CD4-positive, alpha-beta T cell treated with Interleukin-4 for 4 hours (primary cell): ENCODE results near the gene RRP8.
A peak's percentile ranks its signal among the peaks of the same experiment; 100 is the strongest.

Source experiments
- DNase-seq: peaks from one replicate; pipeline ENCODE4 v3.0.0-alpha.2; 2020

The RRP8 gene

DNA sequence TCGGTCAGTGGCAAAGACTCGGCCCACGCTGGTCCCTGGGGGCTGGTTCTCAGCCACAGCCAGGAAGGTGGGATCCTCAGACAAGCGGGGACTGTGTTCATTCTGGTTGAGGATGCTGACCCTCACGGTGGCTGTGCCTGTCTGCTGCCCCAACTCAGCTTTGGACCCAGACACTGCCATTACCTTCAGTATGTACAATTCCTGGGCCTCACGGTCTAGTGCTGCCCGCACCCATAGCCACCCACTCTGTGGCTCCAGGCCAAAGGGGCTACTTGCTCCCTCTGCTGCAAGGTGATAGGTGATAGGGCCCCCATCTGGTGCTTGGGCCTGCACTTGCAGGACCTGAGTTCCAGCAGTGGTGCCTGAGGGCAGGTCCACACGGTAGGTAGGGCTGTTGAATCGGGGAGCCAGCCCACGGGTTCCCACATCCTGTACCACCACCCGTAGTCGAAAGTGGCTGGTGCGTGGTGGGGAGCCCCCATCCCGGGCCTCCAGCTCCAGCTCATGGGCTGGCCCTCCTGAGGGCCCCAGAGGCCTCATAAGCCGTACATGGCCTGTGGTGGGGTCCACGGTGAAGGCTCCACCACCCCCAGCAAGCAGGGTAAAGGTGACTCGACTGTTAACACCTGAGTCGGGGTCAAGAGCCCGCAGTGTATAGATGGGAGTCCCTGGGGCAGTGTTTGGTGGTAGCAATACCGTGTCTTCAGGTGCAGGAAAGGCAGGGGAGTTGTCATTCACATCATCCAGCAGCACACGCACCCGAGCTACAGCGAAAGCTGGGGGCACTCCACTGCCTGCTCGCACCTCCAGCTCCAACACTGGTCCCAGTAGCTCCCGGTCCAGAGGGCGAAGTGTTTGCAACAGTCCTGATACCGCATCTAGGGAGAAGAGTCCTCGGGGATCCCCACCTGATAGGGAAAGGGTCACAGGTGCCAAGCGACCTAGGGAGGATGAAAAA, 29.0 kb upstream of the RRP8 start:
- DNase-seq, result no peak

DNA sequence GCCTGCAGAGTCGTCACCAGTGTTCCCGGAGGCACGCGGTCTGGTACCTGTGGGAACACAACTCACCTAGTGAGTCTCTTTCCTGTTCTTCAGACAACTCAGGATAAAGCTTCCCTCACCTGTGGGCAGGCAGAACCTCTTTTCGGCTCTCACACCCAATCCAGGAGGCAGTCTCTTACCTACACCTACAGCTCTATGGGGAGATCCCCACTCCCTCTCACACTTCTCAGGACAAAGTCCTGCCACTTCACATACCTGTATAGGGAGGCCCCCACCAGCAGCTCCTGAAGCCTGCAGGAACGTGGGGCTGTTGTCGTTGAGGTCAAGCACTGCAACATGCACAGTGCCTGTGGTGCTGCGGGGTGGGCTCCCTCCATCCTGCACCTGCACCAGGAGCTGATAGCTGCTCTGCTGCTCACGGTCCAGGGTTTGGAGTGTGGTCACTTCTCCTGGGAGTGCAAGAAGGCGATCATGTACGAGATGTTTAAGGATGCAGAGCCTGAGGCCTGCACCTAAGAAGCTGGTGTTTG, 28.0 kb upstream of the RRP8 start:
- no peak for DNase-seq

DNA sequence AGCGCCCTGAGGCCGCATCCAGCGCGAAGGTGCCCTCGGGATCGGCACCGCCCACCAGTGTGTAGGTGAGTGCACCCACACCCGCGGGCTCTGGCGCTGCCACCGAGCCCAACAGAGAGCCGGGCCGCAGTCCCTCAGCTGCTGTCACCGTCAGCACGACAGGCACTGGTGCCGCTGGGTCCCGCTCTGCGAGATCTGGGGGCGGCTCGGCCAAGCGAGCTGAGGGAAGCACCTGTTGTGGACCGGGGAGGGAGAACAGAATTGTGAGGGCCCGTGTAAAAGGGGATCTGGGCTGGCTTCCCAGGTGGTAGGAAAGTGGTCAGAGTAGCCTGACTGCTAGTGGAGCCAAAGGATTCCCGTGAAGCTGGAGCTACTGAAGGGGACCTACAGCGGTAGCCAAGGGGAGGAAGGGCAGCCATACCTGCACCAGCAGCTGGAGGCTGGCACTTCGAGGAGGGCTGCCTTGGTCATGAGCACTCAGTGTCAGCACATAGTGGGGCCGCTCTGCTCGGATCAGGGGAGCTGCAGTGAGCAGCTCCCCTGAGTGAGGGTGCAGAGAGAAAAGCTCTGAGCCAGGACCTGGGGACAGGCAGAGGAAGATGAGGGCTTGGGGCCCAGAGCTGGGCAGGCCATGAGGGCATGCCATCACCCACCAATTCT, 27.3 kb upstream of the RRP8 start:
- no peak for DNase-seq

DNA sequence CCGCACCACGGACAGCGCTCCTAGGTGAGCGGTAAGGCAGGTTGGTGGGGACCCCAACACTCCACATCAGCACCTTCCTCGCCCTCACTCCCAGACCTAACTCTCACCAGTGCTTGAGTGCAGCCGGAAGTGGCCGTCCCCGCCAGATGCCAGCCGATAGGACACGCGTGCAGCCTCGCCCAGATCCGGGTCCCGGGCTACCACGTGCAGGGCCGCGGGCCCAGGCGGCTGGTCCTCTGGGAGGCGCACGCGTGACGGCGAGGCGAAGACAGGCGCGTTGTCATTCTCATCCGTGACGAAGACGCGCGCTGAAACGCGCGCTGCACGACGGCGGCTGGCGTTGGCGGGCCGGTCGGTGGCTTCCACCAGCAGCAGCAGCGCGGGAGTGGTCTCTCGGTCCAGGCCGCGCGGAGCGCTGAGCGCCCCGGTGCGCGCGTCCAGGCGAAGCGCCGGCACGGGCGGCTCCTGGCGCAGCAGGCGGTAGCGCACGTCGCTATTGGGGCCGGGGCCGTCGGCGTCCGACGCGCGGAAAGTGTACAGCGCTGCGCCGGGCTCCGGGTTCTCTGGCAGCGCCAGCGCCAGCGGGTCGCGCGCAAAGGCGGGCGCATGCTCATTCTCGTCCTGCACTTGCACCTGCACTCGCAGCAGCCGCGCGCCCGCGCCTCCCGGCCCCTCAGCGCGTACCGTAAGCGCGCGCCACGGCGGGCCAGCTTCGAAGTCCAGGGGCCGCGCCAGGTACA, 26.6 kb upstream of the RRP8 start:
- no peak for DNase-seq

DNA sequence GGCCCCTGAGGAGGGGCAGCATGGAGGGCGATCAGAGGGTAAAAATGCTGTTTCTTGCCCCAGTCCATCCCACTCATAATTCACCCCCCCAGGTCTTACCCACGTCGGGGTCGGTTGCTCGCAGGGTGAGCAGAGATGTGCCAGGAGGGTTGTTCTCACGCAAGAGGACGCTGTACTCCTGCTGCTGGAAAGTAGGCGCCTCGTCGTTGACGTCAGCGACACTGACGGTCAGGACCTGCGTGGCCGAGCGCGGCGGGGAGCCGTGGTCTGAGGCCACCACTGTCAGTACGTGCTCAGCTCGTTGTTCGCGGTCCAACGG, 26.1 kb upstream of the RRP8 start:
- no peak for DNase-seq

DNA sequence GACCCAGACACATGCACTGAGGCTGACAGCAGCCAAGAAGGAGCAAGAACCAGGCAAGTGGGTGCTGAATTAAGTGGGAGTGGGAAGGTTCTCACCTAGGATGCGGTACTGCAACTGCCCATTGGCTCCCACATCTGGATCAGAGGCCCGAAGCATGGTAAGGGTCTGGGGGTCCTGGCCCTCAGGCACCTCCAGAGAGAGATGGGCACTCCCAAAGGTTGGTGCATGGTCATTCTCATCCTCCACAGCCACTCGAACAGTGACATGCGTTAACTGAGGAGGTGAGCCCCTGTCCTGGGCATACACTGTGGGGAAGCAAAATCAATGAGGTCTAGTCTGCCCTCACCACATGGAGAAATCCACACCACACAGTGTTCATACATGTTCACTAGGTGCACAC, 25.1 kb upstream of the RRP8 start:
- DNase-seq, result no peak

DNA sequence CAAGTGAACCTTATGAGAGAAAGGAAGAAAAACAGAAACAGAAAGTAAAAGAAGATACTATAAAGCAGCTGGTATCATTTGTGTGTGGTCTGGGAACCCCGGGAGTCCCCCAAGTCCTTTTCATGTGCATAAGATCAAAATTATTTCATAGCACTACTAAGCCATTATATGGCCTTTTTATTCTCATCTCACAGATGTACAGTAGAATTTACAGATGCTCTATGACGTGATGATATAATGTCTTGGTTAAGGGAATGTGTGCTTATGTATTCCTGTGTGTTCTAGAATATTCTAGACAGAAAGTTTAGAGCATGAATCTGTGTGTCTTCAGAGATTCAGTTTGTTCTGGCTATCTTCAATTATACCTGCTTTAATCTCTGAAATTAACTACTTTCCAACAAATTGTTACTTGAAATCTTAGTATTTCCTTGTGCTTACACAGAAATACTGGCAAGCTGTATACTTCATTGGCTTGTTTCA, 24.4 kb upstream of the RRP8 start:
- peak; percentile 37 for DNase-seq

DNA sequence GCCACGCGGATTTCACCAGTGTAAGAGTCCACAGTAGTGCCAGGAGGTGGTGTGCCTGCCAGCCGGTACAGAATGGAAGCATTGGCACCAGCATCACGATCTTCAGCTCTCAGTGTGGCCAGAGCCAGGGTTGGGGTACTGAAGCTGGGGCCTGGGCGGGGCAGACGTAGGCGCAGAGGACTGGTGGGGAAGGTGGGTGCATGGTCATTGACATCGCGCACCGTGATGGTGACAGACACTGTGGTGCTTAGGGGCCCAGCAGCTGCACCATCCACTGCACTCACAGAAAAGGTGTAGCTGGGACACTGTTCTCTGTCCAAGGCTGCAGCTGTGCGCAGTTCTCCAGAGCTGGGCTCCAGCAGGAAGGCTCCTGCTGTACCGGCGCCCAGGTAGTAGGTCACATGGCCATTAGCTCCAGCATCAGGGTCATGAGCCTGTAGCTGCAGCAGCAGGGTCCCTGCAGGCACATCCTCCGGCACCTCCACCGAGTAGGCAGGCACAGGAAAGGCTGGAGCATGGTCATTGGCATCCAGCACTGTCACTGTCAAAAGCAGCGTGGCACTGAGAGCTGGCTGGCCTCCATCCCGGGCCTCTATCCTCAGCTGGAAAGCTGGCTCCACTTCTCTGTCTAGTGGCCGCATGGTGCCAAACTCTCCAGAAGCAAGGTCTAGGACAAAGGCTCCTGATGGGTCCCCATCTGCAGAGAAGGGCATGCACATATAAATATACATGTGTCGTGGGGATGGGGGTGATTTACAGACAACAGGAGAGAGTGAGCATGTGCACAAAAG, 23.8 kb upstream of the RRP8 start:
- no peak for DNase-seq

DNA sequence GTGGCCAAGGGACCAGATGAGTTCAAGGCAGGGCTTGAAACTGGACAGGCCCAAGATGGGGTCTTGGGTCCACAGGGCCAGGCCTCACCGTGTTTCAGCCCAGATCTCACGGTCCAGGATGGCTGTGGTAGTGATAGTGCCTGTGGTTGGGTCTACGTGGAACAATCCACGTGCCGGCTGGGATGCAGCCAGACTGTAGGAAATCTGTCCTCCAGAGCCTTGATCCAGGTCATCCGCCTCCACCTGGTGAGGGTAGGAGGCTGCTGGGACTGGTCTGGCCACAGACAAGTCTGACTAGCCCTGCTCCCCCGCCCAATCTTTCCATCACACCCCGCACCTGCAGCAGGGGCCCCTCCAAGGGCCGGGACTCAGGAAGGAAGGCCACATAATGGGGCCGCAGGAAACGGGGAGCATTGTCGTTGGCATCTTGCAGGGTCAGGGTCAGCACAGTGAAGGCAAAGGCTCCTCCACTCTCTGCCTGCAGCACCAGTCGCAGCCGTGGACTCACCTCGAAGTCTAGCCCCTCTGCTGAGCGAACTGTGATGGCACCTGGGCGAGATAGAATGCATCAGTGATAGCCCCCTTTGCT, 22.5 kb upstream of the RRP8 start:
- DNase-seq, result no peak

DNA sequence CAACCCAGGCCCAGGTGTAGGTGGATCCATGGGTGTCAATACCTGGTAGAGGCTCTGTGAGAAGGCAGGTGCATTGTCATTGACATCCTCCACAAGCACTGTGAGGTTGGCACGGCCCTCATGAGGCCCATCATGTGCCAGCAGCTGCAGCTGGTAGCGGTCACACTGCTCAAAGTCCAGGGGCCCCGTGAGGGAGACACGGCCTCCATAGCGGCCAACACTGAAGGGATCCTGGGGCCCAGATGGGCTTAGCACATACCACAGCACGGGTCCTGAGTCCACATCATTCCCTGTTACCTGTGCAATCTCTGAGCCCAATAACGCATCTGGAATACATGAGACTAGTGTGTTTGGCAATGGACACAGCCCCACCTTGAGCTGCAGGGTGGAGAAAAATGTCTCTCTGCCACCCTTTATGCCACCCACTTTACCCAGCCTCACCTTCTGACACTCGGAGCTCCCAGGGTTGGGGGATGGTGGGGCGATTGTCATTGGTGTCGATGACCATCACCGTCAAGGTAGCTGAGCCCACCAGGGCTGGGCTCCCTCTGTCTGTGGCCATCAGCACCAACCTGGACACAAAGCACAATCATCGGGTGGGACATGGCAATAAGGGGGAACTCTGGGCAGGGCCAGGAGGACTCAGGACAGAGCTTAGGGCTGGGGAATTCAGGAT, 21.9 kb upstream of the RRP8 start:
- no peak for DNase-seq

DNA sequence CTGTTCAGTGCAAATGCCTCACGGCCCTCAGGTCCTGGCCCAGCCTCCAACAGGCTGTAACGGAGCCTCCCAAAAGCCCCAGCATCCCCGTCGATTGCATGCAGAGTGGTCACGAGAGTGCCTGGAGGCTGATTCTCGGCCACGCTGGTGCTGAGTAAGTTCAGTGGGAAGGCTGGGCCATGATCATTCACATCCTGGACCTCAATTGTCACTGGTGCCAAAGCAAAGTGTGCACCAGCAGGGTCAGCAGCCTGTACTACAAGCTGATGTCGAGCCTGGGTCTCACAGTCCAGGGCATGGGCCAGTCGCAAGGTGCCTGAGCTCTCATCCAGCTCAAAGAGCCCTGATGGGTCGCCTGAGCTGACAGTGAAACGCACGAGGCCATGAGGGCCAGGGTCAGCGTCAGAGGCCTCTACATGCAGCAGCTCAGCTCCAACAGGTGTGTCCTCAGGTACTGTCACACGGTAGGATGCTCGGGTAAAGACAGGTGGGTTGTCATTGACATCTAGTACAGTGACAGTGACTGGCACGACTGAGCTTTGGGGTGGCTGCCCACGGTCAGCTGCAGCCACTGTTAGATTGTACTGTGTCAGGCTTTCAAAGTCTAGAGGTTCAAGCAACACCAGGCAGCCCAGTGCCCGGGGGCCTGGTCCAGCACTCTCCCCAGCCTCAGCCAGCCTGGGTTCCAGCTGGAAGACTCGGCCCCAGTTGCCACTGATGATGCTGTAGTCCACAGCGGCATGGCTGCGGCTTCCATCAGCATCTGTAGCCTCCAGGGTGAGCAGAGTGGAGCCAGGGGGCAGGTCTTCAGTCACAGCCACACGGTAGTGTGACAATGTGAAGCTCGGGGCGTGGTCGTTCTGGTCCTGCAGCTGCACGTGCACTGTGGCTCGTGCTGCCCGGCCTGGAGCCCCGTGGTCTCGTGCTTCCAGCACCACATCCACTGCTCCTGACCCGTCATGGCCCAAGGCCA, 20.3 kb upstream of the RRP8 start:
- DNase-seq, result no peak

DNA sequence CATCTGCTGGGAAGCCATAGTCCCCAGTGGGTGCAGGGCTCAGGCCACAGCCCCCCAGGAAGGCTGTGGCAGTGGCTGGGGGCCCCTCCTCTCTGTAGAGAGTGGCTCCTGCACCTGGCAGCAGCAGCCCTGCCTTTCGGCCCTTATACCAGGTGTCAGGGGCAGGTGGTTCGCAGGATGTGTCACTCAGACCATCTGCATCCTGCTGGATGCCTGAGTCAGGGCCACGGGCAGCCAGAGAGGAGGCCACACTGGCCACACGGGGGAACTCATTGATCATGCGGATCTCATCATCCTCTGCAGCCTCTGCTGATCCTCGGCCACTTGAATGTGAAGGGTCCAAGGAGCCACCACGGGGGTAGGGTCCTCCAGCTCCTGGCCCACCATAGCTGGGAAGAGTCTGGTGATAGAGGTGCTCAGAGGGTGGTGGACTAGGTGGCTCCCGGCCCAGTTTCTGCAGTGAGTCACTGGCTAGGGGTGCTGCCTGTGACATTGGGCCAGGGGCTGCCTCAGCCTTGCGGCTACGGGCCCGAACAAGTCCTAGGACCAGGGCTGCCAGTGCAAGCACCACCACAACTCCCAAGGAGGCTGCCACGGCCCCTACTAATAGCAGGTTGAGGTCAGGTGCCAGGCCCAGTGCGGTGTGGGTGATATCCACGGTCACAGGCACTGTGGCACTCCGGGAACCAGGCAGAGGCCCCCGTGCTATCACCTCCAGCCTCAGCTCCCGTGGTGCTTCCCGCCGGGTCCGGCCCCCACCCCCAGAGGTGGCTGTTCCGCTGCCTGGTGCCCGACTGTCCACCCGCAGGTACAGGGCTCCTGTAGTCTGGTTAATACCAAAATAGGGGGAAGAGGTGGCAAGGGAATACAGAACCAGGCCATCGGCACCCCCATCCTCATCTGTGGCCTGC, 19.1 kb upstream of the RRP8 start:
- no peak for DNase-seq

DNA sequence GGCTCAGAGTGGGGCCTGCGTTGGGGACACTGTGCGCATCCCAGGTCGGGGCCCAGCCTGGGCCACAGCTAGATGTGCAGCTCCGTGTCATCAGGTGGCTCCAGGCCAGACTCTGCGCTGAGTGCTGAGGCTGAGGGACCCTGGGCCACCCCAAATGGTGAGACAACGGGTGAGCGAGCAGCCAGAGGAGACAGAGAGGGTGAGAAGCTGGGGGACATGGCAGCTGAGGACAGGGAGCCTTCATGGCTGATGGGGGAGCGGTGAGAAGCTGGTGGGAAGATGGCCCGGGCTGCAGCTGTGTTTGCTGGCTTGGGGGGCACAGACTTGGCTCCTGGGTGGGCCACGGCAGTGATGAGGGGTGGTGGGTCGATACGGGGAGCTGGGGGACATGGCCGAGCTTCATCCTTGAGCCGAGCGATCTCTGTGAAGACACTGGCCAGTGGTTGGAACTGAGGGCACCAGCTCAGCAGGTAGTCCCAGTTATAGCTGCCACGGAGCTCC, 18.3 kb upstream of the RRP8 start:
- DNase-seq, result no peak

DNA sequence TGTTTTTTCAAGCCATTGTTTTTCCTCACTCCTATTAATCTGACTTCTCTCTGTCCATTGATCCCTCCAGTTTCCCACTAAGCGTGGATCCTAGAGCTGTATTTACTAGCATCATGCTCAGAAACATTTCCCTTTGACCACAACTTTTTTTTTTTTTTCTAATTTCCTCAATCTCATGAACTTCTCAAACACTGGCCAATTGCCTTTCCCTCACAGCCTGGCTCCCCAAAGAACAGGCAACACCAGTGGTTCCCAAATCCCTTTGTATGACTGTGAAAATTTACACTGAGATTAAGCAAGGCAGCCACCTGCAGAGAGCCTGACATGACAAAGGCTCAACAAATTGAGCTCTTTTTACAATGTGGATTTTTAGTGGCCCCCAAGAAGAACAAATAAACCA, 17.2 kb upstream of the RRP8 start:
- DNase-seq, result no peak

DNA sequence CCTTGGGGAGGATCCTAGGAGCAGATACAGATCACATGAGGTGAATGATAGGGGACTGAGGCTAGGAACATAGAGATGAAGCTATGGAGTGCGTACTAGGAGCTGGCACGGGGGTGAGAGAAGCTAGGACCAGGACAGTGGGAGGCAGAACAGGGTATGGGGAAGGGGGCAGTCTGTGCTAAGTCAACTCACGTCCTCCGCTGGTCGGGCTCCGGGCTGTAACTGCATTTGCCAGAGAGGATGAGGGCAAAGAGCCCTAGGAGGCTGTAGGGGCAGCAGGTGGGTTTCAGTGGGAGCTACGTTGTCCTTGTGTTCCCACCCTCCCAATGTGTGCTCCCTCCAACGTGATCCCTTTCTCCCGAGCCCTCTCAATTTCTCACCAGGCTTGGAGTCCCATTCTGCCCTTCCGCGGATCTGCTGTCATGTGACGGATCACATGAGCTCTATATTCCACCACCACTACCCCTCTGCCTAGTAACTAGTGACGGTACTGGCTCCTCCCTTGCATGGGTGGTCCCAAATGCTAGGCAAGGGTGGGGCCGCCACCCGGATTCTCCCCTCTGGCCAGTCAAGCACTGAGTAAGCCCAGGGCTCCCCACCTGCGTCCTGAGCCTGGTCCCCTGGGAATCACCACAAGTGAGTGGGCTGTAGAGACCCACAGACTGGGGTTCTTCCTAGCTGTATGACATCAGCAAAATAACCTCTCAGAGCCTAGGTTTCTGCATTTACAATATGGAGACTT, 15.8 kb upstream of the RRP8 start, which contains the start of gene TPP1:
TPP1 (minus strand) TSS at position 419 of the 742 bp plus-strand sequence; CDS start at position 397, 22 bp downstream.
- DNase-seq, result peak; percentile 92

DNA sequence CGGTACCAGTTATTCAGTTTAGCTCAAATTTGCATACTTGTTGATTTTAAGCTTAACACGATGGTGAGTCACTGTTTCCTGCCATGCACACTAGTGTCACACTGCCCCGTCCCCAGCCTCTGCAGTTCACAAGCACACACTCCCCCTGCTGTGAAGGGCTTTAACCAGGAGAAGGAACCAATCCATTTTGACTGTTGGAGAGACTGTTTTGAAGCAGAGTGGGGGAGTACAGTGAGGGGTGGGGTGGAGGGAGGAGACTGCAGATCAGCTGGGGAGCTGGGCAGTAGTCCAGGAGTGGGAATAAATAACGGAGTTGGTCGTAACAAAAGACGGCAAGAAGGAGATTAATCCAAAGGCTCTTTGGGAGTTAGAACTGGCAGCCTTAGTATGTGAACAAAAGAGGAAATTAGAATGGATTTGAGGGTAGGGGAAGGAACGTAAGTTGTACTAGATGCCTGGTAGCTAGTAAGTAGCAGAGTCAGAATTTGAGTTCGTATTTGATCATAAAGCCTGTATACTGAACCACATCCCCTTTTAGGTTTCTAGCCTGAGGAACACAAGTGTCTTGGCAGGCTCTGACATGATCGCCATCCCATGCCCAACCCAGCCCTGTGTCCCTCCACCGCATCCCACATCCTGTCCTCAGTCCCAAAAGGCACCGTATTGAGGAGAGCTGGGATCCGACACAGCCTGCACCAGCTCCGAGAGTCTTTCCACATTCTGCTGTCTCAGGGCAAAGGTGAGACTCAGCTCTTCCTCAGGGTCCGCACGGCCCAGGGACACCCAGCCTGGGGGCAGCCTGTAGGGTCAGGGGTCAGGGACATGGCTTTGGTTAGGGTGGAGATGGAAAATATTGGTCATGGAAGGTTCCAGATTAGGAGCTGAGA, 14.9 kb upstream of the RRP8 start:
- peak; percentile 88 for DNase-seq

DNA sequence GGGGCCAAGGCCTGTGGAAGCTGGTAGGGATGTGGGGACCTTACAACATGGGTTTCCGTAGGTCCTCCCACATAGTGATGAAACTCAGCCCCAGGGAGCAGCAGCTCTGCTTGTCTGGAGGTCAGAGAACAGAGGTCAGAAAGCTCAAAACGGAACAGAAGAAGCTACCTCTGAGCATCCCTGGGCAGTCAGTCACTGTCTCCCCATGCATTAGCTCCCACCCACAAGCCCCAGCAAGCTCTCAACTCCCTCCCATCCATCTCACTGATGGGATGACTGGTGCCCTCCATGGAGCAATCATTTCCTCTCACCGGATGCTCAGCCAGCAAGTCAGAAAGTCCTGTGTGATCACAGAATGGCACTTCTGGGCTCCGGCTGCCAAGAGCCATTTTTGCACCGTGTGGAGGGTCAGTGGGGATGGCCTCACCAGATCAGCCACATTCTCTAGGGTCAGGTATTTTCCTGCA, 13.9 kb upstream of the RRP8 start:
- no peak for DNase-seq
